K562 (cell line): ENCODE measurements around the gene ABLIM1. TPM values are rescaled to one million over a fixed set of nuclear protein-coding genes. Genes with fewer than 3 reads are reported as not detected.

Experiments
- BACH1 ChIP-seq: fragments of 200-800 bp; sonication (Bioruptor generic); IDR thresholded peaks from 2 replicates; pipeline ENCODE4 v1.6.1; 2016; ENCODE audit warnings: missing genetic modification characterization, missing compliant biosample characterization
- HDAC8 ChIP-seq: fragments of 450-650 bp; IDR thresholded peaks from 2 replicates; pipeline ENCODE4 v1.6.1; 2016; ENCODE audit warnings: mild to moderate bottlenecking, missing genetic modification characterization, moderate library complexity, missing compliant biosample characterization
- KAT8 ChIP-seq: fragments of 450-650 bp; IDR thresholded peaks from 2 replicates; pipeline ENCODE4 v1.6.1; 2016; ENCODE audit warnings: low read depth, mild to moderate bottlenecking
- MEF2A ChIP-seq: IDR thresholded peaks from 2 replicates; pipeline ENCODE4 v1.6.1; 2011; ENCODE audit warnings: low read depth, mild to moderate bottlenecking, low read length, moderate library complexity; ENCODE audit not compliant: control insufficient read depth
- NFE2 ChIP-seq: IDR thresholded peaks from 2 replicates; pipeline ENCODE4 v1.6.1; 2014; ENCODE audit warnings: antibody characterized with exemption, low read depth
- NR2F6 ChIP-seq: fragments of 450-650 bp; formaldehyde crosslinking; IDR thresholded peaks from 2 replicates; pipeline ENCODE4 v1.4.0; 2020; ENCODE audit warnings: mild to moderate bottlenecking
- PATZ1 ChIP-seq: fragments of 250-450 bp; sonication (Bioruptor Pico); IDR thresholded peaks from 2 replicates; pipeline ENCODE4 v1.5.0; 2020; ENCODE audit warnings: mild to moderate bottlenecking, borderline replicate concordance
- PKNOX1 ChIP-seq: fragments of 450-650 bp; IDR thresholded peaks from 2 replicates; pipeline ENCODE4 v1.6.1; 2016
- SAFB2 ChIP-seq: fragments of 200-400 bp; formaldehyde crosslinking; IDR thresholded peaks from 2 replicates; pipeline ENCODE4 v1.6.1; 2018; ENCODE audit warnings: borderline replicate concordance, low read length, low read depth, moderate library complexity; ENCODE audit not compliant: severe bottlenecking
- TFAM ChIP-seq: fragments of 250-450 bp; sonication (Bioruptor Pico); conservative IDR thresholded peaks from 2 replicates; pipeline ENCODE4 v1.5.0; 2021; ENCODE audit warnings: mild to moderate bottlenecking, moderate library complexity
- ZNF165 ChIP-seq: fragments of 250-450 bp; sonication (Bioruptor Pico); IDR thresholded peaks from 2 replicates; pipeline ENCODE4 v1.4.0; 2020; ENCODE audit warnings: borderline replicate concordance
- ZNF507 ChIP-seq: conservative IDR thresholded peaks from 2 replicates; pipeline ENCODE4 v1.6.1; 2017; ENCODE audit warnings: missing genetic modification characterization, missing compliant biosample characterization
- polyA plus RNA-seq, 8 experiments: library from polyadenylated mRNA; depleted of rRNA in 4 of 8; stranded (reverse) in 5 of 8; unstranded in 3 of 8; fragments of >200 nt; fragmentation: Nextera tagmentation in 2 of 8; fragmentation: Illumina TruSeq in 1 of 8; extraction: Ambion mirVana in 2 of 8; extraction: Trizol in 1 of 8; gene quantifications; 2 replicates each; pipeline versions ENCODE4 v1.2.1 to v1.2.3, GENCODE V29; 2011 to 2014; ENCODE audit warnings: inconsistent platforms in 1 of 8, missing spikeins in 1 of 8
- total RNA-seq, 7 experiments: library from RNA; depleted of rRNA in 6 of 7; stranded (reverse); fragments of >200 nt in 6 of 7; fragmentation: Illumina TruSeq in 2 of 7; extraction: Trizol in 2 of 7; gene quantifications; 2 replicates each; pipeline versions ENCODE4 v1.2.1 to v1.2.3, GENCODE V29; 2011 to 2021; ENCODE audit warnings: low replicate concordance in 1 of 7

Gene ABLIM1
- total and polyA plus RNA-seq, 9 of the 15 experiments (the other 6 are each of a cell fraction or from before 2014, with no cell fraction given) = 0.07 to 0.49 (median 0.14) TPM; not detected in 6

- TF ChIP-seq PATZ1 (no peak), SAFB2 (no peak), TFAM (CRISPR knock-in tag) (no peak), NFE2 (no peak), ZNF507 (tag) (no peak), PKNOX1 (no peak), KAT8 (no peak), NR2F6 (CRISPR knock-in tag) (no peak), MEF2A (no peak), BACH1 (tag) (no peak), HDAC8 (tag) (no peak), ZNF165 (CRISPR knock-in tag) (no peak)
- TF ChIP-seq, all 486 proteins: peak for 0
Observed at GRCh38 chr10:114519756-114520293, 138.2 kb downstream of the ABLIM1 start (continued).
